A549 (cell line): Measurements from ENCODE around the gene RPS6KA2. TPM values are rescaled to one million over a fixed set of nuclear protein-coding genes. Genes with fewer than 3 reads are reported as not detected.

Experiments
- ATAC-seq, 2 experiments: fragments of 200-7000 bp in 1 of 2; fragments of >200 bp in 1 of 2; cut with Nextera tagmentation in 1 of 2; cut with Tn5 transposase in 1 of 2; 3 replicates each; pipeline versions ENCODE4 v1.8.0 to v1.9.1; 2018 to 2020; ENCODE audit warnings: mild to moderate bottlenecking in 1 of 2, moderate library complexity in 1 of 2
- CTCF ChIA-PET: fragments of 300-600 bp; sonication (Branson Sonifier 250); formaldehyde crosslinking; extraction: SDS; loops from one replicate; lab custom pipeline; 2021; ENCODE audit warnings: antibody characterized with exemption, inconsistent platforms; lab: Yijun Ruan, JAX
- POLR2A ChIA-PET: fragments of 350-600 bp; formaldehyde crosslinking; extraction: SDS; loops from one replicate; lab custom pipeline; 2021; ENCODE audit warnings: antibody characterized with exemption, inconsistent platforms; lab: Yijun Ruan, JAX
- DNase-seq, 2 experiments: peaks; one replicate each; pipeline versions ENCODE4 v3.0.0 to v3.0.0-alpha.2; 2011 to 2016; ENCODE audit warnings: low read depth in 1 of 2, low spot score in 1 of 2
- FAIRE-seq: peaks from 2 replicates; lab custom pipeline; 2011; peaks lifted over from hg19 to GRCh38; lab: Jason Lieb, UNC
- H3K27ac ChIP-seq, 2 experiments: fragments of >200 bp; sonication (Bioruptor Twin); formaldehyde crosslinking; 3 replicates each; pipeline ENCODE4 v1.5.1; 2016 to 2017
- H3K4me1 ChIP-seq: fragments of >200 bp; sonication (Bioruptor Twin); formaldehyde crosslinking; 3 replicates; pipeline ENCODE4 v1.6.1; 2016
- H3K4me2 ChIP-seq: fragments of >200 bp; sonication (Bioruptor Twin); formaldehyde crosslinking; 3 replicates; pipeline ENCODE4 v1.6.1; 2016
- H3K4me3 ChIP-seq: fragments of >200 bp; sonication (Bioruptor Twin); formaldehyde crosslinking; 3 replicates; pipeline ENCODE4 v1.5.1; 2016
- H3K9me3 ChIP-seq: fragments of >200 bp; sonication (Bioruptor Twin); formaldehyde crosslinking; 3 replicates; pipeline ENCODE4 v1.6.1; 2016
- CBX2 ChIP-seq: fragments of 200-600 bp; sonication (generic); IDR thresholded peaks from 2 replicates; pipeline ENCODE4 v1.6.1; 2016; ENCODE audit warnings: low read depth, mild to moderate bottlenecking, borderline replicate concordance
- CEBPB ChIP-seq, 2 experiments: fragments of >200 bp in 1 of 2; sonication (Bioruptor Twin) in 1 of 2; formaldehyde crosslinking in 1 of 2; IDR thresholded peaks; 2 replicates each; pipeline ENCODE4 v1.6.1; 2012 to 2016
- CTCF ChIP-seq: fragments of >200 bp; sonication (Bioruptor Twin); formaldehyde crosslinking; IDR thresholded peaks from 3 replicates; pipeline ENCODE4 v1.5.1; 2016
- EHF ChIP-seq: fragments of 250-450 bp; sonication (Bioruptor Pico); IDR thresholded peaks from 2 replicates; pipeline ENCODE4 v1.5.0; 2020; ENCODE audit warnings: mild to moderate bottlenecking
- ESRRA ChIP-seq: fragments of 150-350 bp; IDR thresholded peaks from 2 replicates; pipeline ENCODE4 v1.6.1; 2014; ENCODE audit warnings: mild to moderate bottlenecking, low read length, borderline replicate concordance
- FOSL2 ChIP-seq, 2 experiments: fragments of 450-650 bp in 1 of 2; fragments of >200 bp in 1 of 2; sonication (Bioruptor Twin) in 1 of 2; formaldehyde crosslinking; IDR thresholded peaks; 2 replicates each; pipeline versions ENCODE4 v1.5.0 to v1.6.1; 2016 to 2020; ENCODE audit warnings: mild to moderate bottlenecking in 1 of 2, moderate library complexity in 1 of 2
- FOXS1 ChIP-seq: fragments of 250-450 bp; sonication (Bioruptor Pico); IDR thresholded peaks from 2 replicates; pipeline ENCODE4 v1.5.0; 2020; ENCODE audit warnings: mild to moderate bottlenecking, moderate library complexity
- GATA3 ChIP-seq: IDR thresholded peaks from 2 replicates; pipeline ENCODE4 v1.6.1; 2012; ENCODE audit warnings: borderline replicate concordance
- HES2 ChIP-seq: fragments of >200 bp; sonication (Bioruptor Twin); formaldehyde crosslinking; IDR thresholded peaks from 2 replicates; pipeline ENCODE4 v1.6.1; 2016
- HOXB13 ChIP-seq: fragments of 250-450 bp; sonication (Bioruptor Pico); IDR thresholded peaks from 2 replicates; pipeline ENCODE4 v1.5.0; 2020; ENCODE audit warnings: low read depth, mild to moderate bottlenecking, moderate library complexity
- HOXB5 ChIP-seq: fragments of 250-450 bp; sonication (Bioruptor Pico); IDR thresholded peaks from 2 replicates; pipeline ENCODE4 v1.5.0; 2020; ENCODE audit warnings: mild to moderate bottlenecking, moderate library complexity
- JUNB ChIP-seq: fragments of >200 bp; sonication (Bioruptor Twin); formaldehyde crosslinking; IDR thresholded peaks from 2 replicates; pipeline ENCODE4 v1.6.1; 2016
- KDM1A ChIP-seq: fragments of 200-600 bp; sonication (generic); IDR thresholded peaks from 2 replicates; pipeline ENCODE4 v1.6.1; 2016; ENCODE audit warnings: low read depth, mild to moderate bottlenecking
- KDM5A ChIP-seq: fragments of 200-600 bp; sonication (generic); IDR thresholded peaks from 2 replicates; pipeline ENCODE4 v1.6.1; 2016; ENCODE audit warnings: antibody characterized with exemption, mild to moderate bottlenecking
- MAZ ChIP-seq: fragments of 150-350 bp; IDR thresholded peaks from 2 replicates; pipeline ENCODE4 v1.6.1; 2014; ENCODE audit warnings: antibody characterized with exemption, low read depth, low read length, borderline replicate concordance
- NR3C1 ChIP-seq: fragments of >200 bp; sonication (Bioruptor Twin); formaldehyde crosslinking; IDR thresholded peaks from 3 replicates; pipeline ENCODE4 v1.6.1; 2017
- PBX3 ChIP-seq: IDR thresholded peaks from 2 replicates; pipeline ENCODE4 v1.6.1; 2012
- POLR2A ChIP-seq: IDR thresholded peaks from 2 replicates; pipeline ENCODE4 v1.6.1; 2012; ENCODE audit warnings: mild to moderate bottlenecking, low read length
- POLR2AphosphoS2 ChIP-seq: conservative IDR thresholded peaks from 2 replicates; pipeline ENCODE4 v1.6.1; 2012; ENCODE audit warnings: low read length, improper control_type of control experiment, inconsistent platforms
- RNF2 ChIP-seq: fragments of 200-600 bp; sonication (generic); IDR thresholded peaks from 2 replicates; pipeline ENCODE4 v1.6.1; 2016; ENCODE audit warnings: low read depth, mild to moderate bottlenecking, antibody characterized with exemption, moderate library complexity, borderline replicate concordance
- ZSCAN20 ChIP-seq: fragments of 250-450 bp; sonication (Bioruptor Pico); IDR thresholded peaks from 2 replicates; pipeline ENCODE4 v1.8.0; 2022; ENCODE audit warnings: mild to moderate bottlenecking, moderate library complexity
- WGBS: methylation state at CpG from one replicate; pipeline ENCODE4 v1.1.6; 2017; ENCODE audit errors: missing lambda C conversion rate; 5-methylcytosine and 5-hydroxymethylcytosine counted together
- polyA plus RNA-seq, 4 experiments: library from polyadenylated mRNA; depleted of rRNA in 3 of 4; stranded (reverse); fragments of >200 nt; fragmentation: RNase III in 1 of 4; extraction: RNeasy Plus Mini Kit Qiagen cat#74134 plus additional on column Dnase treatment in 1 of 4; gene quantifications; 2 replicates in 3 of 4; 3 replicates in 1 of 4; pipeline ENCODE4 v1.2.3, GENCODE V29; 2011 to 2017

RPS6KA2 gene
- polyA plus RNA-seq, 2 of the 4 experiments (the other 2 are of a cell fraction): 0.19 TPM; not detected in 1

GRCh38 chr6:166424431-166424830, 202.6 kb downstream of the RPS6KA2 start:
- no peaks in the 10 kb centered on the region for H3K4me1 ChIP-seq
- no peaks in the 10 kb centered on the region for H3K9me3 ChIP-seq
- ChIA-PET CTCF (interaction anchor here (1.3 kb wide), 1 partner anchor 11 kb away, joined by 3 read pairs; no protein-coding TSS in a partner anchor), POLR2A (no interaction called here)
- H3K27ac ChIP-seq: no peak overlapping the region
- DNase-seq (no peak), FAIRE-seq (no peak), ATAC-seq (no peak)
- no peak overlapping the region for H3K4me3 ChIP-seq
- 49% methylated on average over 12 of the region's 12 CpGs for WGBS
- H3K4me2 ChIP-seq: no peak overlapping the region
- no peak for TF ChIP-seq POLR2AphosphoS2
- no peak for TF ChIP-seq MAZ
- no peak for TF ChIP-seq ZSCAN20 (CRISPR knock-in tag)
- TF ChIP-seq HES2: no peak
- no peak for TF ChIP-seq CEBPB (IDR thresholded peaks at IDR 0.05)
- TF ChIP-seq HOXB13 (CRISPR knock-in tag): no peak
- TF ChIP-seq ESRRA: no peak
- TF ChIP-seq, all 56 proteins: peak for 0

GRCh38 chr6:166423781-166424180, 203.3 kb downstream of the RPS6KA2 start:
- H3K4me3 ChIP-seq: no peak overlapping the region
- H3K27ac ChIP-seq: no peak overlapping the region
- CTCF ChIA-PET: interaction anchor here (1.3 kb wide), 1 partner anchor 12 kb away, joined by 3 read pairs; no protein-coding TSS in a partner anchor
- ATAC-seq: no peak
- H3K9me3 ChIP-seq: no peaks in the 10 kb centered on the region
- FAIRE-seq: no peak
- TF ChIP-seq KDM5A (no peak), NR3C1 (no peak), FOSL2 (IDR thresholded peaks at IDR 0.05) (no peak), FOSL2 (CRISPR knock-in tag; IDR thresholded peaks at IDR 0.05) (no peak), PBX3 (no peak), KDM1A (no peak)
- TF ChIP-seq, all 56 proteins: peak for 0
- POLR2A ChIA-PET: no interaction called here
- no peaks in the 10 kb centered on the region for H3K4me1 ChIP-seq
- 46% methylated on average over 7 of the region's 7 CpGs for WGBS
- no peak for DNase-seq
- H3K4me2 ChIP-seq: no peak overlapping the region

- Histone ChIP-seq H3K4me2 (no peak overlapping the region), H3K4me1 (no peaks in the 10 kb centered on the region), H3K9me3 (no peaks in the 10 kb centered on the region), H3K4me3 (no peak overlapping the region), H3K27ac (no peak overlapping the region)
- ChIA-PET POLR2A (no interaction called here), CTCF (interaction anchor here (1.3 kb wide), 1 partner anchor 12 kb away, joined by 3 read pairs; no protein-coding TSS in a partner anchor)
- ATAC-seq (no peak), FAIRE-seq (no peak), DNase-seq (no peak)
- TF ChIP-seq FOXS1 (CRISPR knock-in tag) (no peak), GATA3 (no peak), HOXB5 (CRISPR knock-in tag) (no peak), RNF2 (no peak), CTCF (no peak), CEBPB (IDR thresholded peaks at IDR 0.05) (no peak), JUNB (no peak), ZSCAN20 (CRISPR knock-in tag) (no peak), ESRRA (no peak), EHF (CRISPR knock-in tag) (no peak), POLR2A (no peak), CBX2 (no peak)
- 47% methylated on average over 13 of the region's 22 CpGs for WGBS
Observed at GRCh38 chr6:166423051-166423745, 203.9 kb downstream of the RPS6KA2 start.
